IMR-90 (cell line): ENCODE results near the gene WASL. TPM values are rescaled to one million over a fixed set of nuclear protein-coding genes. Genes with fewer than 3 reads are reported as not detected.

ENCODE experiments used
- ATAC-seq: fragments of 200-7000 bp; cut with Tn5 transposase; 2 replicates; pipeline ENCODE4 v1.9.1; 2020; ENCODE audit warnings: low read depth, mild to moderate bottlenecking, moderate library complexity
- BruUV-seq: library from RNA; stranded (reverse); fragments of 400-500 nt; replicated peaks from 2 replicates; lab custom pipeline; 2021; lab: Mats Ljungman, UMichigan
- CTCF ChIA-PET: fragments of 300-600 bp; formaldehyde crosslinking; extraction: SDS; loops from one replicate; lab custom pipeline; 2021; ENCODE audit warnings: antibody characterized with exemption; lab: Yijun Ruan, JAX
- POLR2A ChIA-PET: fragments of 300-600 bp; sonication (Branson Sonifier 250); formaldehyde crosslinking; loops from one replicate; lab custom pipeline; 2022; ENCODE audit warnings: antibody characterized with exemption; ENCODE audit not compliant: unreplicated experiment; lab: Charles Lee
- DNase-seq: peaks from one replicate; pipeline ENCODE4 v3.0.0; 2013
- H2AFZ ChIP-seq: replicated peaks from 2 replicates; pipeline ENCODE3; 2013; ENCODE audit warnings: low read length, mild to moderate bottlenecking; ENCODE audit not compliant: poor library complexity
- H2AK5ac ChIP-seq: 2 replicates; pipeline ENCODE4 v1.6.1; 2013; ENCODE audit warnings: low read depth, low read length, inconsistent platforms
- H2AK9ac ChIP-seq: replicated peaks from 2 replicates; pipeline ENCODE3; 2013; ENCODE audit warnings: mild to moderate bottlenecking, low read depth, low read length, moderate library complexity; ENCODE audit not compliant: poor library complexity
- H2BK120ac ChIP-seq: 2 replicates; pipeline ENCODE4 v1.6.1; 2013; ENCODE audit warnings: low read depth, low read length, inconsistent platforms
- H2BK15ac ChIP-seq: 3 replicates; pipeline ENCODE4 v1.6.1; 2013; ENCODE audit warnings: low read depth, low read length, inconsistent platforms
- H2BK20ac ChIP-seq: 2 replicates; pipeline ENCODE4 v1.6.1; 2013; ENCODE audit warnings: low read depth, mild to moderate bottlenecking, inconsistent platforms, low read length, moderate library complexity
- H2BK5ac ChIP-seq: 2 replicates; pipeline ENCODE4 v1.6.1; 2013; ENCODE audit warnings: mild to moderate bottlenecking, low read depth, low read length, inconsistent platforms; ENCODE audit not compliant: poor library complexity, severe bottlenecking
- H3K14ac ChIP-seq: replicated peaks from 2 replicates; pipeline ENCODE4 v1.6.1; 2013; ENCODE audit warnings: low read depth, low read length, inconsistent platforms
- H3K18ac ChIP-seq: 2 replicates; pipeline ENCODE4 v1.6.1; 2013; ENCODE audit warnings: low read depth, low read length, control low read depth
- H3K23ac ChIP-seq: 2 replicates; pipeline ENCODE4 v1.6.1; 2013; ENCODE audit warnings: low read depth, low read length, inconsistent platforms
- H3K27ac ChIP-seq: 2 replicates; pipeline ENCODE4 v1.5.1; 2013; ENCODE audit warnings: mild to moderate bottlenecking, control low read depth, low read length; ENCODE audit not compliant: insufficient read depth
- H3K27me3 ChIP-seq: 2 replicates; pipeline ENCODE4 v1.6.1; 2013; ENCODE audit warnings: low read length; ENCODE audit not compliant: control insufficient read depth, insufficient read depth
- H3K36me3 ChIP-seq: 2 replicates; pipeline ENCODE4 v1.6.1; 2013; ENCODE audit warnings: low read length, mixed read lengths; ENCODE audit not compliant: control insufficient read depth, insufficient read depth
- H3K4ac ChIP-seq: 2 replicates; pipeline ENCODE4 v1.6.1; 2013; ENCODE audit warnings: low read depth, low read length, inconsistent platforms
- H3K4me1 ChIP-seq: 2 replicates; pipeline ENCODE4 v1.6.1; 2013; ENCODE audit warnings: low read length, mixed read lengths; ENCODE audit not compliant: control insufficient read depth, insufficient read depth
- H3K4me2 ChIP-seq: 2 replicates; pipeline ENCODE4 v1.6.1; 2013; ENCODE audit warnings: low read depth, mild to moderate bottlenecking, control low read depth, low read length, moderate library complexity
- H3K4me3 ChIP-seq: 2 replicates; pipeline ENCODE4 v1.5.1; 2013; ENCODE audit warnings: low read depth, mild to moderate bottlenecking, control low read depth, low read length, moderate library complexity; ENCODE audit not compliant: insufficient read depth
- H3K56ac ChIP-seq: 2 replicates; pipeline ENCODE4 v1.6.1; 2013; ENCODE audit warnings: low read length, inconsistent platforms; ENCODE audit not compliant: insufficient read depth; ENCODE audit errors: extremely low read depth
- H3K79me1 ChIP-seq, 2 experiments: 2 replicates each; pipeline ENCODE4 v1.6.1; 2013; ENCODE audit warnings: low read length in 2 of 2, inconsistent platforms in 1 of 2, low read depth in 1 of 2
- H3K9ac ChIP-seq: 2 replicates; pipeline ENCODE4 v1.6.1; 2013; ENCODE audit warnings: low read depth, low read length, control low read depth
- H3K9me1 ChIP-seq: 2 replicates; pipeline ENCODE4 v1.6.1; 2013; ENCODE audit warnings: low read length, inconsistent platforms; ENCODE audit not compliant: insufficient read depth
- H3K9me3 ChIP-seq: 2 replicates; pipeline ENCODE4 v1.6.1; 2013; ENCODE audit warnings: low read length; ENCODE audit not compliant: control insufficient read depth, insufficient read depth
- H4K20me1 ChIP-seq: 2 replicates; pipeline ENCODE4 v1.6.1; 2013; ENCODE audit warnings: low read length, inconsistent platforms; ENCODE audit not compliant: insufficient read depth
- H4K5ac ChIP-seq: 2 replicates; pipeline ENCODE4 v1.6.1; 2013; ENCODE audit warnings: mild to moderate bottlenecking, low read depth, low read length, control low read depth
- H4K8ac ChIP-seq, 2 experiments: 2 replicates each; pipeline ENCODE4 v1.6.1; 2013; ENCODE audit warnings: low read depth in 2 of 2, low read length in 2 of 2, control low read depth in 1 of 2, inconsistent platforms in 1 of 2
- H4K91ac ChIP-seq: 2 replicates; pipeline ENCODE4 v1.6.1; 2013; ENCODE audit warnings: low read depth, low read length, inconsistent platforms; ENCODE audit not compliant: insufficient read depth
- BHLHE40 ChIP-seq: fragments of 150-350 bp; IDR thresholded peaks from 2 replicates; pipeline ENCODE4 v1.6.1; 2016; ENCODE audit warnings: mild to moderate bottlenecking, low read depth, low read length
- CEBPB ChIP-seq: IDR thresholded peaks from 2 replicates; pipeline ENCODE4 v1.6.1; 2012; ENCODE audit warnings: low read depth, low read length, improper control_type of control experiment
- CHD1 ChIP-seq: IDR thresholded peaks from 2 replicates; pipeline ENCODE4 v1.6.1; 2012; ENCODE audit warnings: low read depth, low read length, improper control_type of control experiment
- FOS ChIP-seq: fragments of 150-350 bp; IDR thresholded peaks from 2 replicates; pipeline ENCODE4 v1.6.1; 2016; ENCODE audit warnings: low read depth, low read length
- MAFK ChIP-seq: IDR thresholded peaks from 2 replicates; pipeline ENCODE4 v1.6.1; 2012; ENCODE audit warnings: low read depth, low read length, improper control_type of control experiment
- MAZ ChIP-seq: IDR thresholded peaks from 2 replicates; pipeline ENCODE4 v1.6.1; 2012; ENCODE audit warnings: low read depth, mild to moderate bottlenecking, low read length, improper control_type of control experiment, moderate library complexity, borderline replicate concordance
- MXI1 ChIP-seq: IDR thresholded peaks from 2 replicates; pipeline ENCODE4 v1.6.1; 2012; ENCODE audit warnings: low read depth, mild to moderate bottlenecking, low read length, moderate library complexity, borderline replicate concordance
- NFE2L2 ChIP-seq: fragments of 150-350 bp; IDR thresholded peaks from 2 replicates; pipeline ENCODE4 v1.6.1; 2016; ENCODE audit warnings: low read depth, mild to moderate bottlenecking, low read length
- POLR2A ChIP-seq: IDR thresholded peaks from 2 replicates; pipeline ENCODE4 v1.6.1; 2012; ENCODE audit warnings: mild to moderate bottlenecking, low read depth, low read length
- RAD21 ChIP-seq: IDR thresholded peaks from 2 replicates; pipeline ENCODE4 v1.6.1; 2012; ENCODE audit warnings: low read length, improper control_type of control experiment
- RCOR1 ChIP-seq: IDR thresholded peaks from 2 replicates; pipeline ENCODE4 v1.6.1; 2012; ENCODE audit warnings: mild to moderate bottlenecking, low read length, improper control_type of control experiment; ENCODE audit not compliant: insufficient replicate concordance
- RFX5 ChIP-seq: IDR thresholded peaks from 2 replicates; pipeline ENCODE4 v1.8.0; 2012; ENCODE audit warnings: low read depth, mild to moderate bottlenecking, low read length, moderate library complexity
- SMC3 ChIP-seq: fragments of 150-350 bp; IDR thresholded peaks from 2 replicates; pipeline ENCODE4 v1.6.1; 2016; ENCODE audit warnings: low read depth, mild to moderate bottlenecking, antibody characterized with exemption, low read length, moderate library complexity
- WGBS, 2 experiments: methylation state at CpG; one replicate each; pipeline versions ENCODE4 v1.1.5 to v1.1.7; 2013; ENCODE audit warnings: missing lambda C conversion rate in 2 of 2; ENCODE audit not compliant: insufficient read length in 1 of 2; ENCODE audit errors: extremely low coverage in 2 of 2; 5-methylcytosine and 5-hydroxymethylcytosine counted together
- dilution Hi-C: fragments of 300-500 bp; cut with HindIII; formaldehyde crosslinking; loops from one replicate; pipeline ENCODE4 v1.14.3; 2018; ENCODE audit warnings: low sequenced_read_pairs; ENCODE audit not compliant: unreplicated experiment
- in situ Hi-C: fragments of 300-500 bp; cut with MboI; formaldehyde crosslinking; loops from 3 replicates; pipeline ENCODE4 v1.14.3; 2019; ENCODE audit warnings: low sequenced_read_pairs, inconsistent platforms, mixed read lengths
- intact Hi-C: fragments of 100-400 bp; cut with micrococcal nuclease; formaldehyde crosslinking; loops from 2 replicates; pipeline ENCODE4 v1.10.0; 2022
- polyA plus RNA-seq, 3 experiments: library from polyadenylated mRNA; depleted of rRNA; stranded (reverse); fragments of >200 nt; gene quantifications; 2 replicates each; pipeline ENCODE4 v1.2.3, GENCODE V29; 2012; ENCODE audit warnings: low replicate concordance in 1 of 3
- total RNA-seq: library from RNA; depleted of rRNA; stranded (reverse); fragments of >200 nt; gene quantifications from 2 replicates; pipeline ENCODE4 v1.2.3, GENCODE V29; 2012
- TF ChIP-seq, protein P1 (sequence below): conservative IDR thresholded peaks from 2 replicates; pipeline ENCODE4 v1.5.1; 2012; ENCODE audit warnings: mild to moderate bottlenecking, low read depth, low read length, improper control_type of control experiment
- TF ChIP-seq, protein P2 (sequence below): fragments of 150-350 bp; IDR thresholded peaks from 2 replicates; pipeline ENCODE4 v1.6.1; 2016; ENCODE audit warnings: low read depth, mild to moderate bottlenecking, low read length, moderate library complexity, borderline replicate concordance
- TF ChIP-seq, protein P3 (sequence below): fragments of 150-350 bp; IDR thresholded peaks from 2 replicates; pipeline ENCODE4 v1.6.1; 2017; ENCODE audit warnings: mild to moderate bottlenecking, antibody characterized with exemption, low read length, low read depth

The WASL gene
- total and polyA plus RNA-seq, 2 of the 4 experiments (the other 2 are of a cell fraction), result 2.3 to 7.9 TPM

DNA sequence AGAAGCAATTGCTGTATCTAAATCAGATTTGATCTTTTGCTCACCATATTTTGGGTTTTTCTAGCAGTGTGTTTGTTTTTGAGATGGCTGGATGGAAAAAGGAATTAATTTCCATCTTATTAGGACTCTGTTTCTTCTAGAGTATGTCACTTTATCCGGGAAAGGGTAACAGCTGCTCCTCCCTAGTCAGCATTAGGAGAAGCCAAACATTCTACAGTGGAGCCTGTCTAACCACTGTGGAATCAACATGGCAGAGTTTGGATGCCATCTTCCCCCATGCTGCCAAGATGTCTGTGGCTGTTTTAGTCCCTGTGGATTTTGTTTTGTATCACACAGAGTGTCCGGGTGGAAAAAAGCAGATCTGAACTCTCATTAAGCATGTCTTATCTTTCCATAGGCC lies 109.2 kb downstream of the WASL start:
- Histone ChIP-seq H3K4me2 (no peak overlapping the region), H3K23ac (no peak overlapping the region), H2BK20ac (no peak overlapping the region), H4K5ac (no peak overlapping the region), H2BK5ac (no peak overlapping the region), H3K9me3 (no peaks in the 10 kb centered on the region), H2AK5ac (no peak overlapping the region), H3K18ac (no peak overlapping the region), H3K4ac (no peak overlapping the region), H4K20me1 (no peaks in the 10 kb centered on the region), H3K56ac (no peak overlapping the region), H3K9ac (no peak overlapping the region), H3K27me3 (no peaks in the 10 kb centered on the region), H3K4me1 (peaks cover 3% of the 10 kb centered on the region; the same call in 1 of the 2 replicates), H4K91ac (no peak overlapping the region), H2BK15ac (no peak overlapping the region), H3K79me1 (no peaks in the 10 kb centered on the region), H3K14ac (no peak overlapping the region), H2AK9ac (no peak overlapping the region), H3K4me3 (no peak overlapping the region), H3K27ac (no peak overlapping the region), H3K36me3 (no peaks in the 10 kb centered on the region), H3K9me1 (no peaks in the 10 kb centered on the region), H2BK120ac (no peak overlapping the region), H4K8ac (no peak overlapping the region), H2AFZ (no peak overlapping the region)
- CTCF ChIA-PET, result interaction anchor here (1.0 kb wide), 1 partner anchor 38 kb away, joined by 3 read pairs; no protein-coding TSS in a partner anchor
- BruUV-seq, result no TSS peak
- dilution Hi-C loops (no loop called here), in situ Hi-C loops (loop anchor here (25.0 kb wide), 1 partner anchor 223 kb away; no protein-coding TSS in a partner anchor), intact Hi-C loops (loop anchor here (5.0 to 10.0 kb wide), 5 partner anchors 43 to 1218 kb away; no protein-coding TSS in a partner anchor)
- no CpG with 5 or more reads among the region's 2 CpGs for WGBS, 2 experiments
- POLR2A ChIA-PET, result no interaction called here
- ATAC-seq (no peak), DNase-seq (no peak)
- TF ChIP-seq MAFK (no peak), CEBPB (no peak), MAZ (no peak), FOS (no peak), RCOR1 (no peak), CHD1 (no peak), RAD21 (no peak), SMC3 (no peak), RFX5 (no peak), BHLHE40 (no peak), NFE2L2 (no peak), MXI1 (no peak), POLR2A (no peak)
- TF ChIP-seq, protein P1, sequence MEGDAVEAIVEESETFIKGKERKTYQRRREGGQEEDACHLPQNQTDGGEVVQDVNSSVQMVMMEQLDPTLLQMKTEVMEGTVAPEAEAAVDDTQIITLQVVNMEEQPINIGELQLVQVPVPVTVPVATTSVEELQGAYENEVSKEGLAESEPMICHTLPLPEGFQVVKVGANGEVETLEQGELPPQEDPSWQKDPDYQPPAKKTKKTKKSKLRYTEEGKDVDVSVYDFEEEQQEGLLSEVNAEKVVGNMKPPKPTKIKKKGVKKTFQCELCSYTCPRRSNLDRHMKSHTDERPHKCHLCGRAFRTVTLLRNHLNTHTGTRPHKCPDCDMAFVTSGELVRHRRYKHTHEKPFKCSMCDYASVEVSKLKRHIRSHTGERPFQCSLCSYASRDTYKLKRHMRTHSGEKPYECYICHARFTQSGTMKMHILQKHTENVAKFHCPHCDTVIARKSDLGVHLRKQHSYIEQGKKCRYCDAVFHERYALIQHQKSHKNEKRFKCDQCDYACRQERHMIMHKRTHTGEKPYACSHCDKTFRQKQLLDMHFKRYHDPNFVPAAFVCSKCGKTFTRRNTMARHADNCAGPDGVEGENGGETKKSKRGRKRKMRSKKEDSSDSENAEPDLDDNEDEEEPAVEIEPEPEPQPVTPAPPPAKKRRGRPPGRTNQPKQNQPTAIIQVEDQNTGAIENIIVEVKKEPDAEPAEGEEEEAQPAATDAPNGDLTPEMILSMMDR, result no peak
- TF ChIP-seq, protein P2, sequence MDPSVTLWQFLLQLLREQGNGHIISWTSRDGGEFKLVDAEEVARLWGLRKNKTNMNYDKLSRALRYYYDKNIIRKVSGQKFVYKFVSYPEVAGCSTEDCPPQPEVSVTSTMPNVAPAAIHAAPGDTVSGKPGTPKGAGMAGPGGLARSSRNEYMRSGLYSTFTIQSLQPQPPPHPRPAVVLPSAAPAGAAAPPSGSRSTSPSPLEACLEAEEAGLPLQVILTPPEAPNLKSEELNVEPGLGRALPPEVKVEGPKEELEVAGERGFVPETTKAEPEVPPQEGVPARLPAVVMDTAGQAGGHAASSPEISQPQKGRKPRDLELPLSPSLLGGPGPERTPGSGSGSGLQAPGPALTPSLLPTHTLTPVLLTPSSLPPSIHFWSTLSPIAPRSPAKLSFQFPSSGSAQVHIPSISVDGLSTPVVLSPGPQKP, result no peak
- TF ChIP-seq, protein P3, sequence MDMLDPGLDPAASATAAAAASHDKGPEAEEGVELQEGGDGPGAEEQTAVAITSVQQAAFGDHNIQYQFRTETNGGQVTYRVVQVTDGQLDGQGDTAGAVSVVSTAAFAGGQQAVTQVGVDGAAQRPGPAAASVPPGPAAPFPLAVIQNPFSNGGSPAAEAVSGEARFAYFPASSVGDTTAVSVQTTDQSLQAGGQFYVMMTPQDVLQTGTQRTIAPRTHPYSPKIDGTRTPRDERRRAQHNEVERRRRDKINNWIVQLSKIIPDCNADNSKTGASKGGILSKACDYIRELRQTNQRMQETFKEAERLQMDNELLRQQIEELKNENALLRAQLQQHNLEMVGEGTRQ, result no peak
